ENCODE results near the gene LRP5.

- no peak for TF ChIP-seq POLR2A (IDR thresholded peaks at IDR 0.05)
- no peak for TF ChIP-seq CTCF (IDR thresholded peaks at IDR 0.05)
- TF ChIP-seq POLR2AphosphoS5 (IDR thresholded peaks at IDR 0.05) = no peak
Observed at GRCh38 chr11:68315171-68315920, 3.0 kb downstream of the LRP5 start.
